SK-N-SH (cell line): ENCODE data around the gene PLD6.

Experiments used
- CHD2 ChIP-seq: fragments of 150-350 bp; IDR thresholded peaks from 2 replicates; pipeline ENCODE4 v1.6.1; 2018; ENCODE audit warnings: low read length; ENCODE audit not compliant: partially characterized antibody
- EZH2phosphoT487 ChIP-seq: fragments of 200-600 bp; sonication (generic); IDR thresholded peaks from 2 replicates; pipeline ENCODE4 v1.6.1; 2017; ENCODE audit warnings: low read depth, mixed run types, mild to moderate bottlenecking, antibody characterized with exemption, moderate library complexity, borderline replicate concordance
- NRF1 ChIP-seq: IDR thresholded peaks from 2 replicates; pipeline ENCODE4 v1.6.1; 2012; ENCODE audit warnings: low read depth, mild to moderate bottlenecking, low read length
- POLR2AphosphoS5 ChIP-seq: IDR thresholded peaks from 2 replicates; pipeline ENCODE4 v1.6.1; 2012; ENCODE audit warnings: low read depth, low read length
- RFX5 ChIP-seq: IDR thresholded peaks from 2 replicates; pipeline ENCODE4 v1.6.1; 2012; ENCODE audit warnings: mild to moderate bottlenecking, improper control_type of control experiment, low read length
- TAF1 ChIP-seq: IDR thresholded peaks from 2 replicates; pipeline ENCODE4 v1.6.1; 2012; ENCODE audit warnings: low read depth, mild to moderate bottlenecking, low read length, moderate library complexity, borderline replicate concordance
- TEAD4 ChIP-seq: IDR thresholded peaks from 2 replicates; pipeline ENCODE4 v1.4.0; 2012; ENCODE audit warnings: mild to moderate bottlenecking, borderline replicate concordance; ENCODE audit not compliant: insufficient read depth
- TF ChIP-seq, protein P1 (sequence below): fragments of 200-600 bp; sonication (generic); IDR thresholded peaks from 2 replicates; pipeline ENCODE4 v1.6.1; 2017; ENCODE audit warnings: antibody characterized with exemption, mild to moderate bottlenecking, moderate library complexity
- TF ChIP-seq, protein P2 (sequence below): IDR thresholded peaks from 2 replicates; pipeline ENCODE4 v1.4.0; 2012; ENCODE audit warnings: low read depth

DNA sequence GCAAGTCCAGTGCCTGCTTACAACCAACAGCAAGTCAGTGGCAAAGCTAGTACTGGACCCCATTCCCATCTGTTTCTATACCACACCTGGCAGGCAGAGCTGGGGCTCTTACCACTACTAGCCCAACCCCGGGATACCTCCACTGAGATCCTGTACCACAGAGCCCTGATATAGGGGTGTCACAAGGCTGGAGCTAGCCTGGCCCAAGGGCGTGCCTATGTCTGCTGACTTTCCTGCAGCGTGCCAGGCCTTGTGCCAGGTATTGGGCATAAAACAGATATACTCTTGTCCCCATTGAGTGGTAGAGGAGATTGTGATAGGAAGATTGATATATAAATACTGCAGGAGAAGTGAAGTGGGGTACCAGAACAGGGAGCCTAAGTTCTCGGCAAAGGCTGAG, 44.4 kb downstream of the PLD6 start:
- TF ChIP-seq NRF1, result no peak
- TF ChIP-seq, protein P1, sequence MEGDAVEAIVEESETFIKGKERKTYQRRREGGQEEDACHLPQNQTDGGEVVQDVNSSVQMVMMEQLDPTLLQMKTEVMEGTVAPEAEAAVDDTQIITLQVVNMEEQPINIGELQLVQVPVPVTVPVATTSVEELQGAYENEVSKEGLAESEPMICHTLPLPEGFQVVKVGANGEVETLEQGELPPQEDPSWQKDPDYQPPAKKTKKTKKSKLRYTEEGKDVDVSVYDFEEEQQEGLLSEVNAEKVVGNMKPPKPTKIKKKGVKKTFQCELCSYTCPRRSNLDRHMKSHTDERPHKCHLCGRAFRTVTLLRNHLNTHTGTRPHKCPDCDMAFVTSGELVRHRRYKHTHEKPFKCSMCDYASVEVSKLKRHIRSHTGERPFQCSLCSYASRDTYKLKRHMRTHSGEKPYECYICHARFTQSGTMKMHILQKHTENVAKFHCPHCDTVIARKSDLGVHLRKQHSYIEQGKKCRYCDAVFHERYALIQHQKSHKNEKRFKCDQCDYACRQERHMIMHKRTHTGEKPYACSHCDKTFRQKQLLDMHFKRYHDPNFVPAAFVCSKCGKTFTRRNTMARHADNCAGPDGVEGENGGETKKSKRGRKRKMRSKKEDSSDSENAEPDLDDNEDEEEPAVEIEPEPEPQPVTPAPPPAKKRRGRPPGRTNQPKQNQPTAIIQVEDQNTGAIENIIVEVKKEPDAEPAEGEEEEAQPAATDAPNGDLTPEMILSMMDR, result no peak
- no peak for TF ChIP-seq TEAD4
- no peak for TF ChIP-seq TAF1
- no peak for TF ChIP-seq POLR2AphosphoS5
- no peak for TF ChIP-seq RFX5
- TF ChIP-seq CHD2, result no peak
- TF ChIP-seq, protein P2, sequence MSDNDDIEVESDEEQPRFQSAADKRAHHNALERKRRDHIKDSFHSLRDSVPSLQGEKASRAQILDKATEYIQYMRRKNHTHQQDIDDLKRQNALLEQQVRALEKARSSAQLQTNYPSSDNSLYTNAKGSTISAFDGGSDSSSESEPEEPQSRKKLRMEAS, result no peak
- TF ChIP-seq EZH2phosphoT487, result no peak
